Activated B cell treated with CpG ODN at 0.5 μM for 24 hours (primary cell): Measurements from ENCODE around the gene KCTD1. TPM values are rescaled to one million over a fixed set of nuclear protein-coding genes. Genes with fewer than 3 reads are reported as not detected.

ENCODE experiments used
- ATAC-seq: fragments of 200-7000 bp; cut with Tn5 transposase; one replicate; pipeline ENCODE4 v1.10.0; 2021; ENCODE audit warnings: low read depth, mild to moderate bottlenecking, moderate library complexity
- CTCF ChIA-PET: fragments of 350-600 bp; sonication (Branson Sonifier 250); formaldehyde crosslinking; loops from one replicate; lab custom pipeline; 2021; ENCODE audit warnings: antibody characterized with exemption; lab: Charles Lee
- POLR2A ChIA-PET: fragments of 350-600 bp; sonication (Branson Sonifier 250); formaldehyde crosslinking; loops from one replicate; lab custom pipeline; 2021; ENCODE audit warnings: antibody characterized with exemption; lab: Charles Lee
- DNase-seq: peaks from one replicate; pipeline ENCODE4 v3.0.0; 2022
- H3K27ac Mint-ChIP-seq: one replicate; pipeline ENCODE4 v1.8.0; 2020; ENCODE audit warnings: mixed read lengths
- H3K27me3 Mint-ChIP-seq: one replicate; pipeline ENCODE4 v1.8.0; 2021; ENCODE audit warnings: mixed read lengths
- H3K36me3 Mint-ChIP-seq: one replicate; pipeline ENCODE4 v1.8.0; 2021; ENCODE audit warnings: low read depth, mixed read lengths
- H3K4me1 Mint-ChIP-seq: one replicate; pipeline ENCODE4 v1.8.0; 2021; ENCODE audit warnings: mixed read lengths
- H3K4me3 Mint-ChIP-seq: one replicate; pipeline ENCODE4 v1.8.0; 2020; ENCODE audit warnings: mild to moderate bottlenecking, mixed read lengths
- H3K9me3 Mint-ChIP-seq: one replicate; pipeline ENCODE4 v1.8.0; 2020; ENCODE audit warnings: mixed read lengths
- intact Hi-C: fragments of 100-400 bp; cut with micrococcal nuclease; formaldehyde crosslinking; loops from one replicate; pipeline ENCODE4 v1.15.1; 2024
- total RNA-seq: library from RNA; stranded (reverse); gene quantifications from 2 replicates; pipeline ENCODE4 v1.2.3, GENCODE V29; 2022
- TF ChIP-seq, protein P1 (sequence below): fragments of 200-600 bp; IDR thresholded peaks from one replicate; pipeline ENCODE4 v1.8.0; 2022; ENCODE audit warnings: antibody characterized with exemption, mild to moderate bottlenecking

The KCTD1 gene
- total RNA-seq, 1 donor from 2014 or later = 4.9 TPM

GRCh38 chr18:26406324-26406723, 142.0 kb downstream of the KCTD1 start:
- Mint-ChIP-seq H3K36me3 (no peaks in the 10 kb centered on the region), H3K4me1 (peaks cover 11% of the 10 kb centered on the region), H3K4me3 (no peak overlapping the region), H3K27ac (no peak overlapping the region), H3K9me3 (no peaks in the 10 kb centered on the region), H3K27me3 (no peaks in the 10 kb centered on the region)
- DNase-seq (no peak), ATAC-seq (no peak)
- CTCF ChIA-PET = no interaction called here
- intact Hi-C loops = no loop called here
- TF ChIP-seq, protein P1, sequence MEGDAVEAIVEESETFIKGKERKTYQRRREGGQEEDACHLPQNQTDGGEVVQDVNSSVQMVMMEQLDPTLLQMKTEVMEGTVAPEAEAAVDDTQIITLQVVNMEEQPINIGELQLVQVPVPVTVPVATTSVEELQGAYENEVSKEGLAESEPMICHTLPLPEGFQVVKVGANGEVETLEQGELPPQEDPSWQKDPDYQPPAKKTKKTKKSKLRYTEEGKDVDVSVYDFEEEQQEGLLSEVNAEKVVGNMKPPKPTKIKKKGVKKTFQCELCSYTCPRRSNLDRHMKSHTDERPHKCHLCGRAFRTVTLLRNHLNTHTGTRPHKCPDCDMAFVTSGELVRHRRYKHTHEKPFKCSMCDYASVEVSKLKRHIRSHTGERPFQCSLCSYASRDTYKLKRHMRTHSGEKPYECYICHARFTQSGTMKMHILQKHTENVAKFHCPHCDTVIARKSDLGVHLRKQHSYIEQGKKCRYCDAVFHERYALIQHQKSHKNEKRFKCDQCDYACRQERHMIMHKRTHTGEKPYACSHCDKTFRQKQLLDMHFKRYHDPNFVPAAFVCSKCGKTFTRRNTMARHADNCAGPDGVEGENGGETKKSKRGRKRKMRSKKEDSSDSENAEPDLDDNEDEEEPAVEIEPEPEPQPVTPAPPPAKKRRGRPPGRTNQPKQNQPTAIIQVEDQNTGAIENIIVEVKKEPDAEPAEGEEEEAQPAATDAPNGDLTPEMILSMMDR = no peak
- POLR2A ChIA-PET = no interaction called here

DNA sequence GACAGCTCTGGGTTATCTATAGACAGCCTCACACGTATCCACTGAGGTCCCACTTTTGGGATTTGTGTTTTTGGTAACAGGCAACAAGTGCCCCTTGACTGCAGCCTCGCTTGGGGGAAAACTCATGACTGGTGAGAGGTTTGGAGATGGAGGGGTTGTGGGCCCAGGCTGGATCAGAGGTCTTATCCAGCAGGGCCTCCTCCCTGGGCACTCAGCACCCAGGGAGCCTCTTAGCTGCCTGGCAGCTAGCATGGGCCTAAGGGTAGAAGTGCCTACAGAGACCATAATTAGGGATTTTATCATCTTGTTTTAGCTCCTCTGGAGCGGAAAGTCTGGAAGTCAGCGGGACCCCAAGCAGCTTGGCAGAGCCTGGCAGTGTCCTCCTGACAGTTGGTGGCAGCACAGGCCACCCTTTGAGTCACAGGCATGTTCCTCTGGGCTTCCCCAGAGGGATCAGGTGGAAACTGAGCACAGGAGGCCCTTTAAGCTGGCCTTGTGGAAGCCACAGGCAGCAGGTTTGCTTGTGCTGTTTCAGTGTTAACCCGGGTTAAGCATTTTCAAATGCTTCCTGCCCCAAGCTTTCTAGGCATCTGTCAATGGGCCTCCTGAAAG, 143.1 kb downstream of the KCTD1 start:
- no peak for DNase-seq
- CTCF ChIA-PET = interaction anchor here (1.1 to 1.5 kb wide), 2 partner anchors 22 to 241 kb away, joined by 4 read pairs; no protein-coding TSS in a partner anchor

More for the DNA sequence above, 143.1 kb downstream of the KCTD1 start:
- intact Hi-C loops = no loop called here
- no peaks in the 10 kb centered on the region for H3K9me3 Mint-ChIP-seq
- POLR2A ChIA-PET = no interaction called here
- no peak for ATAC-seq
- H3K27ac Mint-ChIP-seq = no peak overlapping the region
- H3K4me1 Mint-ChIP-seq = peaks cover 11% of the 10 kb centered on the region
- H3K27me3 Mint-ChIP-seq = no peaks in the 10 kb centered on the region
- no peaks in the 10 kb centered on the region for H3K36me3 Mint-ChIP-seq
- no peak overlapping the region for H3K4me3 Mint-ChIP-seq
- TF ChIP-seq, protein P1 = no peak
